GM12865 (cell line): ENCODE data around the gene ZMIZ1.

Experiments
- DNase-seq: peaks from one replicate; pipeline ENCODE4 v3.0.0; 2010; ENCODE audit warnings: low read depth
- H3K4me3 ChIP-seq: 2 replicates; pipeline ENCODE4 v1.5.1; 2011; ENCODE audit warnings: mild to moderate bottlenecking, low read depth, low read length, control low read depth
- TF ChIP-seq, protein P1 (sequence below): IDR thresholded peaks from 2 replicates; pipeline ENCODE4 v1.5.1; 2011; ENCODE audit warnings: low read length, control low read depth, low read depth, inconsistent platforms; ENCODE audit not compliant: insufficient read depth; ENCODE audit errors: missing control alignments

ZMIZ1 gene

GRCh38 chr10:79145174-79145483 lies 76.4 kb downstream of the ZMIZ1 start:
- TF ChIP-seq, protein P1, sequence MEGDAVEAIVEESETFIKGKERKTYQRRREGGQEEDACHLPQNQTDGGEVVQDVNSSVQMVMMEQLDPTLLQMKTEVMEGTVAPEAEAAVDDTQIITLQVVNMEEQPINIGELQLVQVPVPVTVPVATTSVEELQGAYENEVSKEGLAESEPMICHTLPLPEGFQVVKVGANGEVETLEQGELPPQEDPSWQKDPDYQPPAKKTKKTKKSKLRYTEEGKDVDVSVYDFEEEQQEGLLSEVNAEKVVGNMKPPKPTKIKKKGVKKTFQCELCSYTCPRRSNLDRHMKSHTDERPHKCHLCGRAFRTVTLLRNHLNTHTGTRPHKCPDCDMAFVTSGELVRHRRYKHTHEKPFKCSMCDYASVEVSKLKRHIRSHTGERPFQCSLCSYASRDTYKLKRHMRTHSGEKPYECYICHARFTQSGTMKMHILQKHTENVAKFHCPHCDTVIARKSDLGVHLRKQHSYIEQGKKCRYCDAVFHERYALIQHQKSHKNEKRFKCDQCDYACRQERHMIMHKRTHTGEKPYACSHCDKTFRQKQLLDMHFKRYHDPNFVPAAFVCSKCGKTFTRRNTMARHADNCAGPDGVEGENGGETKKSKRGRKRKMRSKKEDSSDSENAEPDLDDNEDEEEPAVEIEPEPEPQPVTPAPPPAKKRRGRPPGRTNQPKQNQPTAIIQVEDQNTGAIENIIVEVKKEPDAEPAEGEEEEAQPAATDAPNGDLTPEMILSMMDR = no peak
- H3K4me3 ChIP-seq = no peak overlapping the region
- no peak for DNase-seq

DNA sequence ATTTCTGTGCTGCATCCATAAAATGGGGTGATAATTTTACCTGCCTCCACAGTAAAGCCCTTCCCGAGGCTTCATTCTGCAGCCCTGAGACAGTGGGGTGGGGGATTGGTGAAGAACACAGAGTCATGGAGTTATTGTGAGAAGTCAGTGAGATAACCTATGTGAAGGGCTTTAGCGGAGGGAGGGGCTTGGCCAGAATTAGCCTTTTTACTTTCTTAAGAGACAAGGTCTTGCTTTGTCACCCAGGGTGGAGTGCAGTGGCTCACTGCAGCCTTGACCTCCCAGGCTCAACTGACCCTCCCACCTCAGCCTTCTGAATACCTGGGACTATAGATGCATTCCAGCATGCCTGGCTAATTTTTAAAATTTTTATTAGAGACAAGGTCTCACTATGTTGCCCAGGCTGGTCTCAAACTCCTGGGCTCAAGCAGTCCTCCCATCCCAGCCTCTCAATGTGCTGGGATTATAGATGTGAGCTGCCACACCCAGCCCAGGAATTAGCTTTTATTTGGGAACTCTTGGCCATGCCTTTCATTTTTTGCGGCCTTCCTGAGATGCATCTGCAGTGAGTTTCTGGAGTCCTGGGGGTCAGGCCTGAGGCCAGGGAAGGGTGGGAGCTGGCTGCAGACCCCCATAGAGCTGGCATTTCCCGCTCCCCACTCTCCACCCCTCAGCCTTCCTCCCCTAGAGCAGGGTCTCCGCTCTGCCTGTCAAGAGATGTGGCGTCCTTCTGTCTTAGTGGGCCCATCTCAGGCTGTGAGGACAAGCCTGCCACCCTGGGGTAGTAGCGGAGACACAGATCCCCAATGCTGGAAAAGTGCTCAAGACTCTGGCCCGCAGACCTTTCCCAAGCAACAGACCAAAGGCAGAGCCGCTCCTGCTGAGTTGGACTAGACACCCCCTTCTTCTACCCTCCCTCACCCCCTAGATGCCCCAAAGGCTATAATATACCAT lies 77.0 kb downstream of the ZMIZ1 start:
- TF ChIP-seq, protein P1 = no peak
- no peak for DNase-seq
- H3K4me3 ChIP-seq = no peak overlapping the region

DNA sequence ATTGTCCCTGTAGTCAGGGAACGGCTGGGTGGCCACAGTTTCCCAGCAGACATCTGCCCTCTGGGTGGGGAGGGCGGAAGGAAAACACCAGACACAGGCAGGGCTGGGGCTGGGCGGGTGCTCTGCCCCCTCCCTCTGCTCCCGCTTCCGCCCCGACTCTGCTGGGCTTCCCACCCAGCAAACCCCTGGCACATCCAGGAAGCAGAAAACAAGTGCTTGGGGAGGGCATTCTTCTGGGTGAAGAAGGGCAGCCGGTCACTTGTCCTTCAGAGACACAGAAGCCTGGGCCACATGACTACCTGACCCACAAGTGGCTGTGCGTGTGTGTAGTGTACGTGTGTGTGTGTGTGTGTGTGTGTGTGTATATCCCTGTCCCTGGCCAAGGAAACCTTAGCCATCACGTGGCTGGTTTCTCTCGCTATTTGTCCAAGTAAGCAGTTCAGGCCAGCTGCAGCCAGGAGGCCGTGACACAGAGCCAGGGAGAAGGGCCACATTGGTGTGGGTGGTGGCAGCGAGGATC lies 77.9 kb downstream of the ZMIZ1 start:
- H3K4me3 ChIP-seq = no peak overlapping the region
- TF ChIP-seq, protein P1 = no peak
- DNase-seq = no peak

DNA sequence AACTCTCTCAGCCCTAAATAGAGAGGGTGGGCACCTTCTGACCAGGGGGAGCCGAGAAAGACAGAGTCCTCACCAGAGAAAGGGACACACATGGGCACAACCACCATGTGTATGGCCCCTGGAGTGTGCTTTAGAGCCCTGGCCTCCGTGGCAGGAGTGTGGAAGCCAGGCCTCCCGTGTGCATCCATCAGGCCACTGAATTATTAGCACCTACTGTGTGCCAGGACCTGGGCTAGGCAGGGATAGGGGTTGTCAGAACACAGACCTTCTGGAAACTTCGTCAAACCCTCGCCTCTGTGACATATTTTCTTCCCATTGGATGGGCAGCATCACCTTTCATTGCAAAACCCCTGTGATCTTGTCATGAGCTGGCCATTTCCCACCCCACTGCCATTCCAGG lies 78.5 kb downstream of the ZMIZ1 start:
- DNase-seq = no peak
- TF ChIP-seq, protein P1 = no peak
- H3K4me3 ChIP-seq = no peak overlapping the region

- TF ChIP-seq, protein P1 = no peak
- DNase-seq = no peak
- H3K4me3 ChIP-seq = no peak overlapping the region
Measured at GRCh38 chr10:79147796-79148451, 79.2 kb downstream of the ZMIZ1 start.

- DNase-seq = no peak
- no peak overlapping the region for H3K4me3 ChIP-seq
- TF ChIP-seq, protein P1 = no peak
Measured at GRCh38 chr10:79148452-79149344, 79.9 kb downstream of the ZMIZ1 start.
